HG03025 (cell line): ENCODE data around the gene LAGE3.

Experiments
- ATAC-seq: cut with Tn5 transposase; IDR thresholded peaks from one replicate; pipeline ENCODE4 v1.9.1; 2021; ENCODE audit warnings: mild to moderate bottlenecking, moderate library complexity; ENCODE audit not compliant: unreplicated experiment, low FRiP score

The LAGE3 gene

GRCh38 chrX:154436983-154437752 is 41.9 kb downstream of the LAGE3 start, which contains the start of gene GDI1:
GDI1 (plus strand) TSS chrX:154437154; CDS start chrX:154437255, 101 bp downstream.
- no peak for ATAC-seq

- ATAC-seq, result no peak
These were observed 42.6 kb downstream of the LAGE3 start for GRCh38 chrX:154436374-154436982.

- ATAC-seq, result no peak
These were observed 43.8 kb downstream of the LAGE3 start for GRCh38 chrX:154435171-154435733.

- ATAC-seq, result no peak
These were observed 44.5 kb downstream of the LAGE3 start for GRCh38 chrX:154434394-154435168.

GRCh38 chrX:154433605-154434004 is 45.5 kb downstream of the LAGE3 start:
- ATAC-seq, result no peak

GRCh38 chrX:154432210-154432609 is 46.9 kb downstream of the LAGE3 start:
- ATAC-seq, result no peak

- ATAC-seq, result no peak
These were observed 47.7 kb downstream of the LAGE3 start for GRCh38 chrX:154431341-154431740.

- no peak for ATAC-seq
These were observed 48.2 kb downstream of the LAGE3 start for GRCh38 chrX:154430916-154431315.

- ATAC-seq, result no peak
These were observed 48.6 kb downstream of the LAGE3 start for GRCh38 chrX:154430479-154430878.

- ATAC-seq, result no peak
These were observed 49.4 kb downstream of the LAGE3 start for GRCh38 chrX:154429711-154430110.

GRCh38 chrX:154428176-154429171 is 50.6 kb downstream of the LAGE3 start, which contains the start of gene ATP6AP1:
ATP6AP1 (plus strand) TSS chrX:154428677; CDS start chrX:154428693, 16 bp downstream.
- peak; percentile 86 for ATAC-seq
